ENCODE data around the gene TMEM131.
"Not testable (repeated sequence)": the region's sequence is repeated elsewhere in the genome, so short reads cannot be mapped to it uniquely, and the experiment has no call there.

TMEM131 gene

GRCh38 chr2:97900806-97901205, 94.9 kb downstream of the TMEM131 start:
- H3K27me3 Mint-ChIP-seq: no peaks in the 10 kb centered on the region
- no peaks in the 10 kb centered on the region for H3K4me1 Mint-ChIP-seq
- ATAC-seq (no peak), DNase-seq (no peak)
- H3K9me3 Mint-ChIP-seq: peaks cover 6 to 7% of the 10 kb centered on the region in 2 donors
- H3K27ac Mint-ChIP-seq: no peak overlapping the region
- H3K4me3 Mint-ChIP-seq: no peak overlapping the region

- not testable (repeated sequence) for ATAC-seq, H3K4me3 Mint-ChIP-seq, H3K4me1 Mint-ChIP-seq, H3K27me3 Mint-ChIP-seq, DNase-seq
- H3K9me3 Mint-ChIP-seq: peaks cover 14 to 20% of the 10 kb centered on the region in 2 donors
- peak overlapping the region in 1 of 2 donors; percentile 88 for H3K27ac Mint-ChIP-seq
These were observed 102.7 kb downstream of the TMEM131 start for GRCh38 chr2:97893042-97893441.

- DNase-seq (no peak), ATAC-seq (no peak)
- no peaks in the 10 kb centered on the region for H3K4me1 Mint-ChIP-seq
- no peak overlapping the region for H3K27ac Mint-ChIP-seq
- no peaks in the 10 kb centered on the region for H3K27me3 Mint-ChIP-seq
- no peak overlapping the region for H3K4me3 Mint-ChIP-seq
- peaks cover 17 to 20% of the 10 kb centered on the region in 2 donors for H3K9me3 Mint-ChIP-seq
These were observed 104.1 kb downstream of the TMEM131 start for GRCh38 chr2:97891611-97892010.

- H3K27ac Mint-ChIP-seq: no peak overlapping the region
- no peaks in the 10 kb centered on the region for H3K27me3 Mint-ChIP-seq
- H3K9me3 Mint-ChIP-seq: peaks cover 10 to 15% of the 10 kb centered on the region in 2 donors
- no peak overlapping the region for H3K4me3 Mint-ChIP-seq
- DNase-seq (no peak), ATAC-seq (no peak)
- no peaks in the 10 kb centered on the region for H3K4me1 Mint-ChIP-seq
These were observed 106.6 kb downstream of the TMEM131 start for GRCh38 chr2:97889156-97889555.

GRCh38 chr2:97885841-97886240, 109.9 kb downstream of the TMEM131 start:
- Mint-ChIP-seq H3K27me3 (no peaks in the 10 kb centered on the region), H3K4me1 (no peaks in the 10 kb centered on the region), H3K9me3 (peaks cover 10 to 15% of the 10 kb centered on the region in 2 donors), H3K27ac (no peak overlapping the region), H3K4me3 (no peak overlapping the region)
- DNase-seq (no peak), ATAC-seq (no peak)

- peaks cover 6% of the 10 kb centered on the region for H3K4me1 Mint-ChIP-seq
- no peak for ATAC-seq
- no peak overlapping the region for H3K4me3 Mint-ChIP-seq
- no peak overlapping the region for H3K27ac Mint-ChIP-seq
- no peak for DNase-seq
- H3K27me3 Mint-ChIP-seq: no peaks in the 10 kb centered on the region
- H3K9me3 Mint-ChIP-seq: peaks cover 0 to 16% of the 10 kb centered on the region in 2 donors
These were observed 115.4 kb downstream of the TMEM131 start for GRCh38 chr2:97880334-97880733.

- Mint-ChIP-seq H3K27ac (no peak overlapping the region), H3K4me3 (no peak overlapping the region)
- ATAC-seq: no peak
These were observed 116.9 kb downstream of the TMEM131 start for GRCh38 chr2:97878865-97879264.

GRCh38 chr2:97878317-97878716, 117.4 kb downstream of the TMEM131 start:
- not testable (repeated sequence) for H3K27me3 Mint-ChIP-seq, H3K4me3 Mint-ChIP-seq, ATAC-seq, H3K27ac Mint-ChIP-seq, H3K4me1 Mint-ChIP-seq, DNase-seq
- H3K9me3 Mint-ChIP-seq: peaks cover 0 to 16% of the 10 kb centered on the region in 2 donors

More at GRCh38 chr2:97878865-97879264, 116.9 kb downstream of the TMEM131 start:
- DNase-seq: no peak
- H3K4me1 Mint-ChIP-seq: peaks cover 7% of the 10 kb centered on the region
- H3K9me3 Mint-ChIP-seq: peaks cover 0 to 16% of the 10 kb centered on the region in 2 donors
- no peaks in the 10 kb centered on the region for H3K27me3 Mint-ChIP-seq

- Mint-ChIP-seq H3K9me3 (peaks cover 0 to 3% of the 10 kb centered on the region in 2 donors), H3K4me3 (no peak overlapping the region), H3K27me3 (no peaks in the 10 kb centered on the region), H3K27ac (no peak overlapping the region), H3K4me1 (peaks cover 45% of the 10 kb centered on the region)
- DNase-seq (no peak), ATAC-seq (no peak)
These were observed 124.5 kb downstream of the TMEM131 start for GRCh38 chr2:97871096-97871780.

- DNase-seq (peak; percentile 22 to 66), ATAC-seq (peak; percentile 100)
- H3K9me3 Mint-ChIP-seq: peaks cover 0 to 7% of the 10 kb centered on the region in 2 donors
- H3K4me1 Mint-ChIP-seq: peaks cover 40% of the 10 kb centered on the region
- peak overlapping the region; percentile 16 to 68 for H3K4me3 Mint-ChIP-seq
- no peaks in the 10 kb centered on the region for H3K27me3 Mint-ChIP-seq
- H3K27ac Mint-ChIP-seq: no peak overlapping the region
These were observed 125.3 kb downstream of the TMEM131 start for GRCh38 chr2:97870396-97870843.

GRCh38 chr2:97869722-97870346, 125.9 kb downstream of the TMEM131 start:
- Mint-ChIP-seq H3K27me3 (no peaks in the 10 kb centered on the region), H3K27ac (no peak overlapping the region), H3K4me3 (peak overlapping the region in 1 of 2 donors; percentile 68), H3K9me3 (peaks cover 0 to 7% of the 10 kb centered on the region in 2 donors), H3K4me1 (peaks cover 38% of the 10 kb centered on the region)
- ATAC-seq (no peak), DNase-seq (no peak)

GRCh38 chr2:97868986-97869721, 126.6 kb downstream of the TMEM131 start:
- Mint-ChIP-seq H3K27ac (no peak overlapping the region), H3K4me3 (no peak overlapping the region)
- DNase-seq: no peak

GRCh38 chr2:97863829-97864228, 131.9 kb downstream of the TMEM131 start:
- no peak for DNase-seq
- no peak for ATAC-seq
- Mint-ChIP-seq H3K9me3 (peaks cover 8 to 20% of the 10 kb centered on the region in 2 donors), H3K4me3 (no peak overlapping the region), H3K27ac (no peak overlapping the region), H3K4me1 (peaks cover under 1% of the 10 kb centered on the region), H3K27me3 (no peaks in the 10 kb centered on the region)

More at GRCh38 chr2:97868986-97869721, 126.6 kb downstream of the TMEM131 start:
- Mint-ChIP-seq H3K27me3 (no peaks in the 10 kb centered on the region), H3K4me1 (peaks cover 38% of the 10 kb centered on the region), H3K9me3 (peaks cover 0 to 7% of the 10 kb centered on the region in 2 donors)
- no peak for ATAC-seq

- DNase-seq (no peak), ATAC-seq (no peak)
- H3K27me3 Mint-ChIP-seq: no peaks in the 10 kb centered on the region
- H3K4me3 Mint-ChIP-seq: no peak overlapping the region
- peaks cover 8 to 16% of the 10 kb centered on the region in 2 donors for H3K9me3 Mint-ChIP-seq
- no peak overlapping the region for H3K27ac Mint-ChIP-seq
- no peaks in the 10 kb centered on the region for H3K4me1 Mint-ChIP-seq
These were observed 134.6 kb downstream of the TMEM131 start for GRCh38 chr2:97861177-97861576.

- no peak overlapping the region for H3K4me3 Mint-ChIP-seq
- DNase-seq: no peak
- peaks cover 1 to 7% of the 10 kb centered on the region in 2 donors for H3K9me3 Mint-ChIP-seq
- no peaks in the 10 kb centered on the region for H3K4me1 Mint-ChIP-seq
- no peak overlapping the region for H3K27ac Mint-ChIP-seq
- no peaks in the 10 kb centered on the region for H3K27me3 Mint-ChIP-seq
- no peak for ATAC-seq
These were observed 137.3 kb downstream of the TMEM131 start for GRCh38 chr2:97858442-97858841.

GRCh38 chr2:97857553-97857952, 138.2 kb downstream of the TMEM131 start:
- Mint-ChIP-seq H3K27me3 (no peaks in the 10 kb centered on the region), H3K4me3 (no peak overlapping the region), H3K27ac (peak overlapping the region in 1 of 2 donors; percentile 50), H3K4me1 (no peaks in the 10 kb centered on the region), H3K9me3 (no peaks in the 10 kb centered on the region)
- ATAC-seq (no peak), DNase-seq (no peak)

All from stimulated activated naive CD8-positive, alpha-beta T cell treated with anti-CD3 and anti-CD28 coated beads, Interleukin-15, amount 100 ng/mL, for 72 hours (primary cell).